Measurements from ENCODE around the gene EEF1AKMT4.

EEF1AKMT4 gene

DNA sequence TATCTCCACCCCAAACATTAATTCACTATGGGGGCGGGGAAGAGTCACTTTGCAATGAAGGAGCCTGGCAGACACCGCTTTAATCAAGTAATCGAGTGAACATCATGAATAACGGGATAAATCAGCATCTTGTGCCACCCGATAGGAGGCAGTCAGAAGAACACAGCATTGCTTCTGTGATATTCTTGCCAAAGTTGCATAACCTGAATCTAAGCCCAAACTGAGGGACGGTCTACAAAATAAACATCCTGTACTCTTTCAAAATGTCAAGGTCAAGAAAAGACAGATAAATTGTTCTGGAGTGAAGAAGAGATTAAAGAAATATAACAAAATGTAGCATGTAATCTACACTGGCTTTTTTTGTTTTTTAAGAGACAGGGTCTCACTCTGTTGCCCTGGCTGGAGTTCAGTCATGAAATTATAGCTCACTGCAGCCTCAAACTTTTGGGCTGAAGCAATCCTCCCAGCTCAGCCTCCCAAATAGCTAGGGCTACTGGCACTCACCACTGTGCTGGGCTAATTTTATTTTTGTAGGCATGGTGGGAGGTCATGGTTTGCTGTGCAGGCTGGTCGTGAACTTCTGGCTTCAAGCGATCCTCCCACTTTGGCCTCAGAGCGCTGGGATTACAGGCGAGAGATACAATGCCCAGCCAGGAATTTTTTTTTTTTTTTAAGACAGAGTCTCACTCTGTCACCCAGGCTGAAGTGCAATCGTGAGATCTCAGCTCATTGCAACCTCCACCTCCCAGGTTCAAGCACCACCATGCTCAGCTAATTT, 40.1 kb upstream of the EEF1AKMT4 start:
- H3K4me1 ChIP-seq (ENCODE audit: control insufficient read depth, low read length), result no peaks in the 10 kb centered on the region
- peaks cover 22% of the 10 kb centered on the region for H3K27me3 ChIP-seq (ENCODE audit: control insufficient read depth, low read length)
- no peaks in the 10 kb centered on the region for H4K20me1 ChIP-seq (ENCODE audit: control insufficient read depth, insufficient read depth, low read depth, low read length)
- no peak overlapping the region for H3K4me2 ChIP-seq (ENCODE audit: low read length)
- H3F3A ChIP-seq (ENCODE audit: control insufficient read depth, insufficient read depth), result no peaks in the 10 kb centered on the region
- no peaks in the 10 kb centered on the region for H3K79me2 ChIP-seq (ENCODE audit: control insufficient read depth, low read length)
- H3K4me3 ChIP-seq (ENCODE audit: low read length), result no peak overlapping the region
- TF ChIP-seq EZH2phosphoT487 (IDR thresholded peaks at IDR 0.05; ENCODE audit: borderline replicate concordance, low read length), result no peak
- TF ChIP-seq, protein P1, sequence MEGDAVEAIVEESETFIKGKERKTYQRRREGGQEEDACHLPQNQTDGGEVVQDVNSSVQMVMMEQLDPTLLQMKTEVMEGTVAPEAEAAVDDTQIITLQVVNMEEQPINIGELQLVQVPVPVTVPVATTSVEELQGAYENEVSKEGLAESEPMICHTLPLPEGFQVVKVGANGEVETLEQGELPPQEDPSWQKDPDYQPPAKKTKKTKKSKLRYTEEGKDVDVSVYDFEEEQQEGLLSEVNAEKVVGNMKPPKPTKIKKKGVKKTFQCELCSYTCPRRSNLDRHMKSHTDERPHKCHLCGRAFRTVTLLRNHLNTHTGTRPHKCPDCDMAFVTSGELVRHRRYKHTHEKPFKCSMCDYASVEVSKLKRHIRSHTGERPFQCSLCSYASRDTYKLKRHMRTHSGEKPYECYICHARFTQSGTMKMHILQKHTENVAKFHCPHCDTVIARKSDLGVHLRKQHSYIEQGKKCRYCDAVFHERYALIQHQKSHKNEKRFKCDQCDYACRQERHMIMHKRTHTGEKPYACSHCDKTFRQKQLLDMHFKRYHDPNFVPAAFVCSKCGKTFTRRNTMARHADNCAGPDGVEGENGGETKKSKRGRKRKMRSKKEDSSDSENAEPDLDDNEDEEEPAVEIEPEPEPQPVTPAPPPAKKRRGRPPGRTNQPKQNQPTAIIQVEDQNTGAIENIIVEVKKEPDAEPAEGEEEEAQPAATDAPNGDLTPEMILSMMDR (IDR thresholded peaks at IDR 0.05; ENCODE audit: low read depth, low read length, poor library complexity, severe bottlenecking), result no peak
- no peaks in the 10 kb centered on the region for H3K9me3 ChIP-seq (ENCODE audit: control insufficient read depth, insufficient read depth, low read length)
- no peak overlapping the region for H3K27ac ChIP-seq (ENCODE audit: low read depth, low read length)
- no peaks in the 10 kb centered on the region for H3K9me2 ChIP-seq (replicated peaks; ENCODE audit: control insufficient read depth, low read length)
- H3K36me3 ChIP-seq (ENCODE audit: control insufficient read depth, low read length), result no peaks in the 10 kb centered on the region

DNA sequence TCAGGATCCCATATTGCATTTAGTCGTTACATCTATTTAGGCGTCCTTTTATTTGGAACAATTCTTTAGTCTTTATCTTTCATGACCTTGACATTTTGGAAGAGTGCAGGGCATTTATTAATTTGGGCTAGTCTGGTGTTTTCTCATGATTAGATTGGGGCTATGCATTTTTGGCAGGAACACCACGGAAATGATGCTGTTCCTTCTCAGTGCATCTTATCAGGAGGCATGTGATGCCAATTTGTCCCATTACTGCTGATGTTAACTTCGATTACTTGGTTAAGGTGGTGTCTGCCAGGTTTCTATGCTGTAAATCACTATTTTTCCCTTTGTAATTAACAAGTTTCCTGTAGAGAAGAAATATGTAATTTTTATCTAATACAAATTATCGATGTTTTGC, 38.2 kb upstream of the EEF1AKMT4 start:
- no peaks in the 10 kb centered on the region for H4K20me1 ChIP-seq (ENCODE audit: control insufficient read depth, insufficient read depth, low read depth, low read length)
- no peak overlapping the region for H3K4me2 ChIP-seq (ENCODE audit: low read length)

DNA sequence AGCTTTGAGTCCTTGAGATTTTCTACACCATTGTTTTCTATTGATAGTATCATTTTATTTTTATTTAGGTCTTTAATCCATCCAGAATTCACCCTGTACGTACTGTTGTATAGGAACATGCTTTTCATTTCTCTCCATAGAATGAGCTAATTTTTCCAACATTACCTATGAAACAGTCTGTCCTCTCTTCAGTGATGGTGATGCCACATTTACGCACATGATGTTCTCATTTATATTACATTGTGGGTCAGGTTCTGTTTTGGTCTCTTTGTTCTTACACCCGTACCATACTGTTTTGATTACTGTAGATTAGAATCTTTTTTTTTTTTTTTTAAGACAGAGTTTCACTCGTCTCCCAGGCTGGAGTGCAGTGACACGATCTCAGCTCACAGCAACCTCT, 37.8 kb upstream of the EEF1AKMT4 start:
- no peak overlapping the region for H3K27ac ChIP-seq (ENCODE audit: low read depth, low read length)
- H3K9me3 ChIP-seq (ENCODE audit: control insufficient read depth, insufficient read depth, low read length), result no peaks in the 10 kb centered on the region
- no peak overlapping the region for H3K4me3 ChIP-seq (ENCODE audit: low read length)
- no peaks in the 10 kb centered on the region for H3K79me2 ChIP-seq (ENCODE audit: control insufficient read depth, low read length)
- H3K27me3 ChIP-seq (ENCODE audit: control insufficient read depth, low read length), result peaks cover 22% of the 10 kb centered on the region
- H3F3A ChIP-seq (ENCODE audit: control insufficient read depth, insufficient read depth), result no peaks in the 10 kb centered on the region
- no peaks in the 10 kb centered on the region for H4K20me1 ChIP-seq (ENCODE audit: control insufficient read depth, insufficient read depth, low read depth, low read length)
- TF ChIP-seq, protein P1 (IDR thresholded peaks at IDR 0.05; ENCODE audit: low read depth, low read length, poor library complexity, severe bottlenecking), result no peak
- no peak for TF ChIP-seq EZH2phosphoT487 (IDR thresholded peaks at IDR 0.05; ENCODE audit: borderline replicate concordance, low read length)
- no peak overlapping the region for H3K4me2 ChIP-seq (ENCODE audit: low read length)
- H3K4me1 ChIP-seq (ENCODE audit: control insufficient read depth, low read length), result no peaks in the 10 kb centered on the region
- no peaks in the 10 kb centered on the region for H3K9me2 ChIP-seq (replicated peaks; ENCODE audit: control insufficient read depth, low read length)
- no peaks in the 10 kb centered on the region for H3K36me3 ChIP-seq (ENCODE audit: control insufficient read depth, low read length)

More for the DNA sequence above, 38.2 kb upstream of the EEF1AKMT4 start:
- TF ChIP-seq EZH2phosphoT487 (IDR thresholded peaks at IDR 0.05; ENCODE audit: borderline replicate concordance, low read length), result no peak
- TF ChIP-seq, protein P1 (IDR thresholded peaks at IDR 0.05; ENCODE audit: low read depth, low read length, poor library complexity, severe bottlenecking), result no peak
- H3K4me3 ChIP-seq (ENCODE audit: low read length), result no peak overlapping the region
- H3K9me2 ChIP-seq (replicated peaks; ENCODE audit: control insufficient read depth, low read length), result no peaks in the 10 kb centered on the region
- no peaks in the 10 kb centered on the region for H3K9me3 ChIP-seq (ENCODE audit: control insufficient read depth, insufficient read depth, low read length)
- no peaks in the 10 kb centered on the region for H3K79me2 ChIP-seq (ENCODE audit: control insufficient read depth, low read length)
- H3K27me3 ChIP-seq (ENCODE audit: control insufficient read depth, low read length), result peaks cover 26% of the 10 kb centered on the region
- no peaks in the 10 kb centered on the region for H3F3A ChIP-seq (ENCODE audit: control insufficient read depth, insufficient read depth)
- H3K4me1 ChIP-seq (ENCODE audit: control insufficient read depth, low read length), result no peaks in the 10 kb centered on the region
- no peak overlapping the region for H3K27ac ChIP-seq (ENCODE audit: low read depth, low read length)
- no peaks in the 10 kb centered on the region for H3K36me3 ChIP-seq (ENCODE audit: control insufficient read depth, low read length)
